Sigmoid colon (tissue), 7 donors: ENCODE data around the gene TYW1B. TPM values are rescaled to one million over a fixed set of nuclear protein-coding genes. Genes with fewer than 3 reads are reported as not detected.
"Not testable (repeated sequence)": the region's sequence is repeated elsewhere in the genome, so short reads cannot be mapped to it uniquely, and the experiment has no call there.

Source experiments
- DNase-seq: peaks from one replicate; pipeline ENCODE4 v3.0.0-alpha.2; 2019
- H3K27ac ChIP-seq, 4 donors: fragments of 200-600 bp; sonication (generic); one replicate each; pipeline ENCODE4 v1.5.1; 2016 to 2019; ENCODE audit warnings: mild to moderate bottlenecking in 1 of 4
- H3K27me3 ChIP-seq, 3 donors: fragments of 200-600 bp; sonication (generic); one replicate each; pipeline ENCODE4 v1.5.1; 2019; ENCODE audit warnings: mild to moderate bottlenecking in 1 of 3
- H3K36me3 ChIP-seq, 4 donors: fragments of 200-600 bp; sonication (generic); one replicate each; pipeline ENCODE4 v1.5.1; 2016 to 2019
- H3K4me1 ChIP-seq, 4 donors: fragments of 200-600 bp; sonication (generic); one replicate each; pipeline ENCODE4 v1.5.1; 2017 to 2019
- H3K4me3 ChIP-seq, 4 donors: fragments of 200-600 bp; sonication (generic); one replicate each; pipeline ENCODE4 v1.5.1; 2017 to 2019; ENCODE audit warnings: mild to moderate bottlenecking in 2 of 4, moderate library complexity in 1 of 4
- H3K9me3 ChIP-seq, 4 donors: fragments of 200-600 bp in 3 of 4; sonication (generic) in 3 of 4; one replicate each; pipeline versions ENCODE4 v1.5.1 to v1.6.1; 2013 to 2019
- CTCF ChIP-seq, 4 experiments: fragments of 450-650 bp in 3 of 4; fragments of 200-600 bp in 1 of 4; IDR thresholded peaks; one replicate each; pipeline ENCODE4 v1.5.1; 2016 to 2019; ENCODE audit warnings: antibody characterized with exemption in 4 of 4, mild to moderate bottlenecking in 3 of 4, moderate library complexity in 2 of 4
- EP300 ChIP-seq, 4 donors: sonication (generic); formaldehyde crosslinking; IDR thresholded peaks; one replicate each; pipeline ENCODE4 v1.6.1; 2017; ENCODE audit warnings: antibody characterized with exemption in 4 of 4
- POLR2A ChIP-seq, 2 donors: fragments of 450-650 bp; IDR thresholded peaks; one replicate each; pipeline ENCODE4 v1.6.1; 2016; ENCODE audit warnings: antibody characterized with exemption in 2 of 2, mild to moderate bottlenecking in 2 of 2, moderate library complexity in 2 of 2
- POLR2AphosphoS5 ChIP-seq, 4 donors: sonication (generic); formaldehyde crosslinking; IDR thresholded peaks; one replicate each; pipeline ENCODE4 v1.6.1; 2017; ENCODE audit warnings: antibody characterized with exemption in 4 of 4
- WGBS, 2 donors: extraction: QIAGEN DNeasy Blood & Tissue Kit; methylation state at CpG; one replicate each; pipeline ENCODE4 v1.1.7; 2013; 5-methylcytosine and 5-hydroxymethylcytosine counted together
- intact Hi-C: fragments of 100-400 bp; cut with DNase I; formaldehyde crosslinking; loops from one replicate; pipeline ENCODE4 v1.15.1; 2023
- polyA plus RNA-seq, 3 donors: library from polyadenylated mRNA; stranded (reverse); fragments of 200-250 nt; gene quantifications; one replicate each; pipeline ENCODE4 v1.2.3, GENCODE V29; 2013
- total RNA-seq, 4 donors: library from RNA; depleted of rRNA; stranded (reverse); fragments of >200 nt; gene quantifications; one replicate each; pipeline ENCODE4 v1.1.0, GENCODE V29; 2016
- donor health status: healthy with polysubstance abuse.
- donor health status: Bipolar disorder and iron deficiency.
- donor health status: healthy.

TYW1B gene
- total and polyA plus RNA-seq, 7 donors = 1.4 to 5.6 (median 2.4) TPM

GRCh38 chr7:72838315-72838714 is 10.3 kb upstream of the TYW1B start:
- peaks cover 8 to 56% (median 24%) of the 10 kb centered on the region in 4 donors for H3K36me3 ChIP-seq
- H3K27ac ChIP-seq, DNase-seq, H3K9me3 ChIP-seq, H3K4me3 ChIP-seq, H3K27me3 ChIP-seq, H3K4me1 ChIP-seq: not testable (repeated sequence)
- WGBS, 2 donors = 97% methylated on average over 6 of the region's 6 CpGs
- intact Hi-C loops = loop anchor here (5.0 kb wide), 1 partner anchor 79 kb away; no protein-coding TSS in a partner anchor

GRCh38 chr7:72837291-72837690 is 9.3 kb upstream of the TYW1B start:
- intact Hi-C loops = loop anchor here (5.0 kb wide), 1 partner anchor 80 kb away; no protein-coding TSS in a partner anchor
- not testable (repeated sequence) for DNase-seq

GRCh38 chr7:72830567-72830966 is 2.6 kb upstream of the TYW1B start:
- H3K27me3 ChIP-seq, intact Hi-C loops, H3K9me3 ChIP-seq, DNase-seq: not testable (repeated sequence)
- peak overlapping the region; percentile 71 to 85 (median 82) for H3K4me3 ChIP-seq
- H3K27ac ChIP-seq = peak overlapping the region; percentile 96 to 100 (median 98)
- 27 to 33% methylated on average over 5 of the region's 5 CpGs for WGBS, 2 donors
- H3K36me3 ChIP-seq = peaks cover 14 to 47% (median 27%) of the 10 kb centered on the region in 4 donors
- peaks cover 0 to 34% (median 30%) of the 10 kb centered on the region in 4 donors for H3K4me1 ChIP-seq

More at GRCh38 chr7:72837291-72837690, 9.3 kb upstream of the TYW1B start:
- H3K27me3 ChIP-seq, H3K9me3 ChIP-seq, H3K27ac ChIP-seq, H3K4me3 ChIP-seq, H3K4me1 ChIP-seq: not testable (repeated sequence)
- H3K36me3 ChIP-seq = peaks cover 14 to 66% (median 34%) of the 10 kb centered on the region in 4 donors
- WGBS, 2 donors = 89 to 93% methylated on average over 3 of the region's 3 CpGs

GRCh38 chr7:72829687-72830354 is 1.8 kb upstream of the TYW1B start:
- Histone ChIP-seq H3K4me1 (peaks cover 0 to 34% (median 30%) of the 10 kb centered on the region in 4 donors), H3K36me3 (peaks cover 14 to 39% (median 24%) of the 10 kb centered on the region in 4 donors), H3K27ac (peak overlapping the region; percentile 96 to 100 (median 98)), H3K4me3 (peak overlapping the region; percentile 71 to 85 (median 82))
- DNase-seq = peak; percentile 86
- TF ChIP-seq EP300 (IDR thresholded peaks at IDR 0.05) (peak in 2 of 4 donors; percentile 50 to 77), POLR2A (IDR thresholded peaks at IDR 0.05) (peak; percentile 31 to 37), POLR2AphosphoS5 (IDR thresholded peaks at IDR 0.05) (peak; percentile 54 to 89 (median 86))
- not testable (repeated sequence) for H3K27me3 ChIP-seq, H3K9me3 ChIP-seq
- intact Hi-C loops = loop anchor here (2.0 to 5.0 kb wide), 2 partner anchors 49 to 97 kb away; partner anchors contain the start of gene POM121
- WGBS, 2 donors = 0 to 1% methylated on average over 29 of the region's 29 CpGs

GRCh38 chr7:72829291-72829686 is 1.3 kb upstream of the TYW1B start:
- TF ChIP-seq POLR2A (IDR thresholded peaks at IDR 0.05) = peak; percentile 92 to 97
- TF ChIP-seq POLR2AphosphoS5 (IDR thresholded peaks at IDR 0.05) = peak; percentile 98 to 99 (median 99)
- TF ChIP-seq EP300 (IDR thresholded peaks at IDR 0.05) = peak in 1 of 4 donors; percentile 51
- Histone ChIP-seq H3K27ac (peak overlapping the region; percentile 96 to 100 (median 98)), H3K36me3 (peaks cover 9 to 34% (median 21%) of the 10 kb centered on the region in 4 donors), H3K4me1 (peaks cover 0 to 34% (median 30%) of the 10 kb centered on the region in 4 donors), H3K4me3 (peak overlapping the region; percentile 71 to 85 (median 82))
- intact Hi-C loops = loop anchor here (2.0 to 5.0 kb wide), 2 partner anchors 50 to 98 kb away; partner anchors contain the start of gene POM121
- DNase-seq = peak; percentile 99
- not testable (repeated sequence) for H3K9me3 ChIP-seq, H3K27me3 ChIP-seq
- 0% methylated on average over 36 of the region's 36 CpGs for WGBS, 2 donors

GRCh38 chr7:72823765-72824732 is 4.0 kb downstream of the TYW1B start:
- intact Hi-C loops, H3K4me3 ChIP-seq, H3K9me3 ChIP-seq, DNase-seq, H3K27me3 ChIP-seq, H3K36me3 ChIP-seq: not testable (repeated sequence)
- Histone ChIP-seq H3K27ac (peak overlapping the region; percentile 14 to 43 (median 24)), H3K4me1 (peaks cover 0 to 10% (median 9%) of the 10 kb centered on the region in 4 donors)
- TF ChIP-seq CTCF (IDR thresholded peaks at IDR 0.05) = peak in 1 of 4 experiments; percentile 43
- 65 to 79% methylated on average over 9 to 10 of the region's 11 CpGs for WGBS, 2 donors

- H3K9me3 ChIP-seq, H3K27me3 ChIP-seq, H3K27ac ChIP-seq, DNase-seq, intact Hi-C loops, H3K4me3 ChIP-seq, H3K4me1 ChIP-seq, H3K36me3 ChIP-seq: not testable (repeated sequence)
- WGBS, 2 donors = 93 to 97% methylated on average over 3 of the region's 3 CpGs
Measured at GRCh38 chr7:72822497-72822896, 5.5 kb downstream of the TYW1B start.

GRCh38 chr7:72818663-72819361 is 9.2 kb downstream of the TYW1B start:
- DNase-seq, intact Hi-C loops, H3K27me3 ChIP-seq, H3K4me1 ChIP-seq, H3K27ac ChIP-seq, H3K4me3 ChIP-seq, H3K36me3 ChIP-seq, H3K9me3 ChIP-seq: not testable (repeated sequence)
- WGBS, 2 donors = 93 to 95% methylated on average over 10 of the region's 10 CpGs

GRCh38 chr7:72817661-72818060 is 10.3 kb downstream of the TYW1B start:
- H3K4me3 ChIP-seq, H3K27me3 ChIP-seq, H3K9me3 ChIP-seq, intact Hi-C loops, H3K4me1 ChIP-seq, H3K27ac ChIP-seq, DNase-seq: not testable (repeated sequence)
- H3K36me3 ChIP-seq = peaks cover 0 to 14% (median 2%) of the 10 kb centered on the region in 4 donors
- 100% methylated on average over 1 of the region's 1 CpG for WGBS, 2 donors
